MM.1S (cell line): ENCODE measurements around the gene MAD1L1.

Source experiments
- DNase-seq: peaks from one replicate; pipeline ENCODE4 v3.0.0-alpha.2; 2015
- H2AFZ ChIP-seq: fragments of 300-600 bp; sonication (generic); 2 replicates; pipeline ENCODE4 v1.6.0; 2016; ENCODE audit warnings: antibody characterized with exemption, low read length
- H3F3A ChIP-seq: fragments of 300-600 bp; sonication (generic); 2 replicates; pipeline ENCODE4 v1.6.1; 2016; ENCODE audit warnings: mild to moderate bottlenecking, antibody characterized with exemption, low read length, moderate library complexity, mixed read lengths; ENCODE audit not compliant: insufficient read depth
- H3K27ac ChIP-seq: fragments of 300-600 bp; sonication (generic); 2 replicates; pipeline ENCODE4 v1.5.1; 2016; ENCODE audit warnings: mild to moderate bottlenecking, low read length
- H3K27me3 ChIP-seq: fragments of 300-600 bp; sonication (generic); replicated peaks from 2 replicates; pipeline ENCODE4 v1.6.0; 2016; ENCODE audit warnings: low read length; ENCODE audit not compliant: insufficient read depth
- H3K36me3 ChIP-seq: fragments of 300-600 bp; sonication (generic); replicated peaks from 2 replicates; pipeline ENCODE4 v1.6.1; 2016; ENCODE audit warnings: mild to moderate bottlenecking, low read length, mixed read lengths; ENCODE audit not compliant: insufficient read depth
- H3K4me1 ChIP-seq: fragments of 300-600 bp; sonication (generic); 2 replicates; pipeline ENCODE4 v1.6.1; 2016; ENCODE audit warnings: low read length, mixed read lengths
- H3K4me2 ChIP-seq: fragments of 300-600 bp; sonication (generic); 2 replicates; pipeline ENCODE4 v1.6.0; 2016; ENCODE audit warnings: low read depth, low read length
- H3K4me3 ChIP-seq: fragments of 300-600 bp; sonication (generic); 2 replicates; pipeline ENCODE4 v1.5.1; 2016; ENCODE audit warnings: low read length, mixed read lengths
- H3K79me2 ChIP-seq: fragments of 300-600 bp; sonication (generic); 2 replicates; pipeline ENCODE4 v1.6.1; 2016; ENCODE audit warnings: mixed run types, low read length, mixed read lengths
- H3K9ac ChIP-seq: fragments of 300-600 bp; sonication (generic); 2 replicates; pipeline ENCODE4 v1.6.1; 2016; ENCODE audit warnings: low read length, mixed read lengths
- H3K9me2 ChIP-seq: fragments of 300-600 bp; sonication (generic); replicated peaks from 2 replicates; pipeline ENCODE4 v1.6.1; 2016; ENCODE audit warnings: mild to moderate bottlenecking, low read length, mixed read lengths; ENCODE audit not compliant: insufficient read depth
- H3K9me3 ChIP-seq: fragments of 300-600 bp; sonication (generic); replicated peaks from 2 replicates; pipeline ENCODE4 v1.6.1; 2016; ENCODE audit warnings: mild to moderate bottlenecking, low read length, mixed read lengths; ENCODE audit not compliant: insufficient read depth
- H4K20me1 ChIP-seq: fragments of 300-600 bp; sonication (generic); 2 replicates; pipeline ENCODE4 v1.6.1; 2016; ENCODE audit warnings: mild to moderate bottlenecking, low read length, moderate library complexity, mixed read lengths; ENCODE audit not compliant: insufficient read depth
- CTCF ChIP-seq: fragments of 300-600 bp; sonication (generic); IDR thresholded peaks from 2 replicates; pipeline ENCODE4 v1.5.1; 2016; ENCODE audit warnings: antibody characterized with exemption, low read length, mixed read lengths
- EZH2 ChIP-seq: fragments of 300-600 bp; sonication (generic); optimal IDR thresholded peaks from 2 replicates; pipeline ENCODE3; 2017; ENCODE audit warnings: low read depth, mild to moderate bottlenecking, antibody characterized with exemption, low read length, mixed read lengths
- EZH2phosphoT487 ChIP-seq: fragments of 300-600 bp; sonication (generic); IDR thresholded peaks from 2 replicates; pipeline ENCODE4 v1.6.1; 2018; ENCODE audit warnings: antibody characterized with exemption, low read length

Gene MAD1L1

DNA sequence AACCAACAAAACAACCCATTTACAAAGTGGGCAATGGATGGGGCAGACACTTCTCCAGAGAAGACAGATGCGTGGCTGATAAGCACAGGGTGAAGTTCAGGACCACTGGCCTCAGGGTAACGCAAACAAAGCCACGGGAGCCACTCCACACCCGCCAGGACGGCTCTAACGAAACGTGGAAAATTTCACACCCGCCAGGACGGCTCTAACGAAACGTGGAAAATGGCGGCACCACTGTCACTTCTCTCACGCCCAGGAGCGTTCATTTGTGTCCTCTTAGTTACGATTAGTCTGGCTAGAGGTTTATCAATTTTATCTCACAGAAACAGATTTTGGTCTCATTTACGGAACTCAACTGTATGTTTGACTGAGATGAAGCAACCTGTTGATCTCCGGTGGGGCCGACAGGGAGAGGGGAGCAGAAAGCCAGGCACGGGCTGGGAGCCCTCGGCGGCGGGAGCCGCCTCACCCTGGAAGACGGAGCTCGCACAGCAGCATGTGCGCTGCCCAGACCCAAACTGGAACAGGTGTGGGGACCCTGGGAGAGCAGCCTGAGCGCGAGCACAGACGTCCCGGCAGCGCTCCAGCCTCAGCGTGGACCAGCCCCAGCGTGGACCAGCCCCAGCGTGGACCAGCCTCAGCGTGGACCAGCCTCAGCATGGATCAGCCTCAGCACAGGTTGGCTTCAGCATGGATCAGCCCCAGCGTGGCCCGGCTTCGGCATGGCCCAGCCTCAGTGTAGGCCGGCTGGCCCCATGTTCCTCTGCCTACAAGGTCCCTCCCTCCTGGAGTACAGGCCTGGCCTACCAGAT is 243.5 kb downstream of the MAD1L1 start:
- Histone ChIP-seq H3K9ac (no peak overlapping the region), H3F3A (no peaks in the 10 kb centered on the region), H3K4me3 (no peak overlapping the region), H3K36me3 (no peaks in the 10 kb centered on the region), H3K27me3 (no peaks in the 10 kb centered on the region), H3K9me3 (no peaks in the 10 kb centered on the region), H2AFZ (no peak overlapping the region), H3K9me2 (no peaks in the 10 kb centered on the region), H4K20me1 (no peaks in the 10 kb centered on the region), H3K4me1 (no peaks in the 10 kb centered on the region), H3K79me2 (no peaks in the 10 kb centered on the region), H3K27ac (no peak overlapping the region), H3K4me2 (no peak overlapping the region)
- no peak for TF ChIP-seq EZH2
- TF ChIP-seq EZH2phosphoT487, result no peak
- TF ChIP-seq CTCF, result no peak
- no peak for DNase-seq

DNA sequence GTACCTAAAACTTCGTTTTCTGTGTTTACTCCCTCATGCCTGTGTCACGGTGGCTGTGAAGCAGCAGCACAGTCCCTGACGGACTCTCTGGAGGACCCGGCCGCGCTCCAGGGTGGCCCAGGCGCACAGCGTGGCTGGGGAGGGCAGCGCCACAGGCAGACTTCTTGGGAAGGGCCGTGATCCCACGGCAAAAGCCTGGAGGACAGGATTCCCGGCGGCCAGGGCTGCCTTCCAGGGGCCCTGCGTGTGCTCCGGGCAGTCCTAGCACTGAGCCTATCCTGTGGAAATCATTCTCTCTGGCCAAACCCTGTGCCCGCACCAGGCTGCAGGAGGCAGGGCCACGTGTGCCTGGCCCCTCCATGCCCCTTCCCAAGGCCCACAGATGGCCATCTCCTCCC is 244.2 kb downstream of the MAD1L1 start:
- no peaks in the 10 kb centered on the region for H3K79me2 ChIP-seq
- TF ChIP-seq EZH2 (no peak), CTCF (no peak), EZH2phosphoT487 (no peak)
- no peaks in the 10 kb centered on the region for H3K9me2 ChIP-seq
- H4K20me1 ChIP-seq, result no peaks in the 10 kb centered on the region
- H3K27me3 ChIP-seq, result no peaks in the 10 kb centered on the region
- H3K4me3 ChIP-seq, result no peak overlapping the region
- no peak overlapping the region for H3K27ac ChIP-seq
- H3K4me1 ChIP-seq, result no peaks in the 10 kb centered on the region
- H3F3A ChIP-seq, result no peaks in the 10 kb centered on the region; the same call in 1 of the 2 replicates
- H3K4me2 ChIP-seq, result no peak overlapping the region
- no peak overlapping the region for H2AFZ ChIP-seq
- H3K9me3 ChIP-seq, result no peaks in the 10 kb centered on the region
- DNase-seq, result no peak
- H3K9ac ChIP-seq, result no peak overlapping the region
- H3K36me3 ChIP-seq, result no peaks in the 10 kb centered on the region

- Histone ChIP-seq H3K9me2 (no peaks in the 10 kb centered on the region), H3K4me1 (no peaks in the 10 kb centered on the region), H3K27me3 (no peaks in the 10 kb centered on the region), H2AFZ (no peak overlapping the region), H3K4me2 (no peak overlapping the region), H3F3A (no peaks in the 10 kb centered on the region; the same call in 1 of the 2 replicates), H3K36me3 (no peaks in the 10 kb centered on the region), H3K27ac (no peak overlapping the region), H3K9ac (no peak overlapping the region), H3K4me3 (no peak overlapping the region), H3K9me3 (no peaks in the 10 kb centered on the region), H3K79me2 (no peaks in the 10 kb centered on the region), H4K20me1 (no peaks in the 10 kb centered on the region)
- DNase-seq, result no peak
- TF ChIP-seq CTCF (no peak), EZH2phosphoT487 (no peak), EZH2 (no peak)
Observed at GRCh38 chr7:1987591-1988532, 244.9 kb downstream of the MAD1L1 start.
